Measurements from ENCODE around the gene QSOX2.

DNA sequence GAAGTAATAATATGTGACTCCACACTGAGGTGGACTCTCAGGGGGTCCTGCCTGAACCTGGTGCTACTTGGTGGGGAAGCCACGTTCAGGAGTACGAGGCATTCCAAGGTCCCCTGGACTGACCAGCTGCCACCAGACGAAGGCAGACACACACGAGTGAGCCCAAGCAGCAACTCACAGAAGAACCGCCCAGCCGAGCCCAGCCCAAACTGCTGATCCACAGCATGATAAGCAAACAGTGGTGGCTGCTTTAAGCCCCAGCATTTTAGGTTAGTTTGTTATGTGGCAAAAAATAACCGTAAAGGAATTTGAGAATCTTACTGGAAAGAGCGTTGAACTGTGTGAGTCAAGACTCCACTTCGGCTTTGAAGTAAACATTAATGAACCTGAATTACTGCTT is 31.9 kb downstream of the QSOX2 start:
- TF ChIP-seq, protein P1, sequence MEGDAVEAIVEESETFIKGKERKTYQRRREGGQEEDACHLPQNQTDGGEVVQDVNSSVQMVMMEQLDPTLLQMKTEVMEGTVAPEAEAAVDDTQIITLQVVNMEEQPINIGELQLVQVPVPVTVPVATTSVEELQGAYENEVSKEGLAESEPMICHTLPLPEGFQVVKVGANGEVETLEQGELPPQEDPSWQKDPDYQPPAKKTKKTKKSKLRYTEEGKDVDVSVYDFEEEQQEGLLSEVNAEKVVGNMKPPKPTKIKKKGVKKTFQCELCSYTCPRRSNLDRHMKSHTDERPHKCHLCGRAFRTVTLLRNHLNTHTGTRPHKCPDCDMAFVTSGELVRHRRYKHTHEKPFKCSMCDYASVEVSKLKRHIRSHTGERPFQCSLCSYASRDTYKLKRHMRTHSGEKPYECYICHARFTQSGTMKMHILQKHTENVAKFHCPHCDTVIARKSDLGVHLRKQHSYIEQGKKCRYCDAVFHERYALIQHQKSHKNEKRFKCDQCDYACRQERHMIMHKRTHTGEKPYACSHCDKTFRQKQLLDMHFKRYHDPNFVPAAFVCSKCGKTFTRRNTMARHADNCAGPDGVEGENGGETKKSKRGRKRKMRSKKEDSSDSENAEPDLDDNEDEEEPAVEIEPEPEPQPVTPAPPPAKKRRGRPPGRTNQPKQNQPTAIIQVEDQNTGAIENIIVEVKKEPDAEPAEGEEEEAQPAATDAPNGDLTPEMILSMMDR (conservative IDR thresholded peaks at IDR 0.05; ENCODE audit: low read length): no peak
- TF ChIP-seq EZH2phosphoT487 (IDR thresholded peaks at IDR 0.05; ENCODE audit: borderline replicate concordance, low read depth, low read length): no peak
